NCI-H146 treated with DMSO at 0.1 percent for 48 hours (cell line): ENCODE results near the gene GLP2R.
"Not testable (repeated sequence)": the region's sequence is repeated elsewhere in the genome, so short reads cannot be mapped to it uniquely, and the experiment has no call there.

Experiments
- DNase-seq: peaks from one replicate; lab custom pipeline; 2025; ENCODE audit not compliant: unreplicated experiment; lab: John Stamatoyannopoulos, UW

The GLP2R gene

GRCh38 chr17:9825641-9826150 lies at the start of gene GLP2R:
GLP2R (plus strand) TSS chr17:9825924; CDS start chr17:9826064, 140 bp downstream.
- no peak for DNase-seq

- no peak for DNase-seq
These were observed 48.8 kb upstream of the GLP2R start for GRCh38 chr17:9776911-9777310.

DNA sequence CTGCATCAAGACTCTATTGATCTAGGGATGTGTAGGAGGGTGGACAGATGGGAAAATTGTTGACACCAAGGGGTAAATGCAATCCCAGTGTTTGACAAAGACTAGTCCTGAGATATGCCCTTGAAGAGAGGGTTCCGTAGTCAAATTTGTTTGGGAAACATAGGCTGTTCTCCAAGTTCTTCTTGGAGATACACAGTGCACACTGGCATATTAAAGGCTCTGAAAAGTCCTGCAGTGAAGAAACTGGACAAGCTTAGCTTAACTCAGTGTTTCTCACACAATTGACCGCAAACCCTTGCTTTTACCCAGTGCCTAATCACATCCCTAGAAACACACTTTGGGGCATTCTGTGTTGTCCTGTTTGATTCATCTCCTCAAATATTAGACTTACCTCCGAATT lies 45.2 kb upstream of the GLP2R start:
- DNase-seq: no peak

DNA sequence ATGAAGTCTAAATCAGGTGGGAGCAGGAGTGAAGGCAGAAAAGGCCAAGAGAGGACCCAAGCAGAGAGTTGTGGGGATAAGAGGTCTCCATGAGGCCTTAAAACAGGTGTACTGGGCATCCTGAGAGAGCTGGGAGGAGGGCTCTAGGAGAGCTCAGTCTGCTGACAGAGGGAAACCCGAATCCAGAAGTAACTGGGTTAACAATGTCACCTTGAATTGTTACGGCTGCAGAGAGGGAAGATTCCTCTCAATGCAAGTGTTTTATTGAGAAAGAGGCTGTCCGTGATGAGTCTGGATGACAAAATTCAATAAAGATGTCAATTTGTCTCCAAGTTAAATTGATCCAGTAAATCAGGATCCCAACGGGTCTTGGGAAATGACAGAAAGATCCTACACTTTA lies 42.7 kb upstream of the GLP2R start:
- no peak for DNase-seq

DNA sequence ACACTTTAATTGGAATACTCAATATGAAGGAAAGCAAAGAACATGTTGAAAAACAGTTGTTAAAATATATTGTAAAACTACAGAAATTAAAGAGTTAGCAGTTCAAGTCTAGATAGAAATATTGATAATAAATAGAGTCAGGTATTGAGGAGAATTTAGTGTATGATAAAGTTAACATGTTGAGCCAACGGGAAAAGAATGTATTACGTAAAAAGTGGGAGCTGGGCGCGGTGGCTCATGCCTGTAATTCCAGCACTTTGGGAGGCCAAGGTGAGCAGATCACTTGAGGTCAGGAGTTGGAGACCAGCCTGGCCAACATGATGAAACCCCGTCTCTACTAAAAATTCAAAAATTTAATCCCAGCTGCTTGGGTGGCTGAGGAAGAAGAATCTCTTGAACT lies 42.3 kb upstream of the GLP2R start:
- not testable (repeated sequence) for DNase-seq

DNA sequence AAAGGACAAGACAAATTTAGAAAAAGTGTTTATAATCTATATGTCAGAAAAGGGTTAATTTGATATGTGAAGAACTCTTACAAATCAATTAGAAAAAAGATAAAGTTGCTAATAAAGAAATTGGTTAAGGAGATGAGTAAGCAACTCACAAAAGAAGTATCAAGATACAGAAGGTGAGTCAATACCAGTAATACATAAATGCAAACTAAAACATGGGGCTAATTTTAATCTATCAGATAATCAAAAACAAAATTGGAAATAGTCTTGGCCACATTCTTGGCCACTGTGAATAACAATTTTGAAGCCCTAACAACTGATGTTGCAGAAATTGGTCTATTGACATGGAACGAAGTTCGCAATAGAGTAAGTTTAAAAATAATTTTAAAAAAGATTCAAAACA lies 41.2 kb upstream of the GLP2R start:
- DNase-seq: no peak

DNA sequence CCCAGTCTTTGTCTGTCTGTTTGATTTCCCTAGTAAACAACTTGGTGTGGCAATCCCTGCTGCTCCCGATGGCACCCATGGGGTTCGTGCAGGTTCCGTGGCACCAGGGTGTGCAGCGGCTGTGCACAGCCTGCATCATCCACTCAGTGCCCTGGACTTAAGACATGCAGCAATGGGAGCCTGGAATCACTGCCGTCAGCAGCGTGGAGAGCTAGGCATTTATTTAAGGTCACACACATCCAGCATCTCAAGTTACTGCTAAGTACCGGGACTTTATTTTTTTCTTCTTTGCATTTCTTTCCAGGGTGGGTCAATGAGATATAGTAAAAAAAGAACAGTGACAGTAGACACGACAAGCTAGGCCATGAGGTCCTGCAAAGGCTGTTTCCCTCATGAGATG lies 37.1 kb upstream of the GLP2R start:
- DNase-seq: no peak

DNA sequence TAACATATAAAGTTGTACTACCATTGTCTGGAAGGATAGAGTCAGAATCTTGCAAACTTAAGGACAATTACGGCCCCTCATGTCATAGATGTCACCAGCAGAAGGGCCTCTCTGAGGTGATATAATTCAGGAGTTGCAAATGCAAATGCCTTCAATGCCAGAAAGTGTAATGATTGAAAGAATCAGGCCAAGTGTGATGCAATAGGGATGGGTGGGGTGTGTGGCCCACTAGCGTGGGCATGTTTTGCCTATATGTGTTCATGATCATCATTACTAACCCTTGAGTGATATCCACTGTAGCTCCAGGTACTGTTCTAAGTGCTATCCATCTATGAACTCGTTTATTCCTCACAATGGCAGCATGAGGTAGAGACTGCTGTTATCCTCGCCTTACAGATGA lies 35.4 kb upstream of the GLP2R start:
- no peak for DNase-seq

- no peak for DNase-seq
These were observed 34.5 kb upstream of the GLP2R start, which contains the start of gene DHRS7C for GRCh38 chr17:9790889-9791876. DHRS7C (minus strand) TSS chr17:9791592; CDS start chr17:9791284, 308 bp downstream.

- no peak for DNase-seq
These were observed 33.4 kb upstream of the GLP2R start for GRCh38 chr17:9792181-9792840.

- DNase-seq: no peak
These were observed 27.7 kb upstream of the GLP2R start for GRCh38 chr17:9798008-9798407.

- no peak for DNase-seq
These were observed 27.0 kb upstream of the GLP2R start for GRCh38 chr17:9798724-9799123.

DNA sequence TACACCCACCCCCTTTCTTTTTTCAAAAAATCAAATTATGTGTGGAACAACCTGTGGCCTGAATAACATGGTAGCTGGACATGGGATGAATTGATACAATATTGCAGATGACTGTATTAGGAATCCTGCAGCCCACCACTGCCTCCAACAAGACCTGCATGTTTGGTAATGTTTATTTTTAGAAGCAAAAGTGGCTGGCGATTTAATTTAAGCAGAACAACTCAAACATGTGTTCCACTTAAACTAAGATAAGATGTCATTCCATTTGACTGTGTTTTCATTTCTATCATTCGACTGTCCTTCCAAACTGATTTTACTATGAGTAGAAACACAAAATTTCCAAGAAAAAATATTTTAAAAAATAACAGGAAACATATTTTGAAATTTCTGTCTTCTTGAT lies 24.2 kb upstream of the GLP2R start:
- no peak for DNase-seq

DNA sequence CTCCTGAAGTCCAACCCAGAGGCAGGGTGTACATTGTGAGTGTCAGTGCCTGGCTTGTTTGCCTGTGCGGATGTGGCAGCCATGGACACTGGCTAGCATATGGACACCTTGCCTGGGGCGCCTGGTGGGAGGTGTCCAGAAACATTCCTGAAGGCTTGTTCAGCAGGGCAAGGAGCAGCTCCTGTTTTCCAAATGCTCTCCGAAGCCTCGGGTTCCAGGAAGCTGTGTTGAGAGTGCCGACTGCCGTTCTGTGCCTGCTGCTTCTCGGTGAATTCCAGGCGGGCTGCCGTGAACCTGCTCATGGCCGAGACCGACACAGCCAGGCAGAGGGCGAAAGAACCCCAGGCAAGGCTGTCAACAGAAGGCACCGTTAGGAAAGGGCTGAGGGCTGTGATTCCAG lies 23.4 kb upstream of the GLP2R start:
- no peak for DNase-seq

GRCh38 chr17:9802697-9803096 lies 23.0 kb upstream of the GLP2R start:
- no peak for DNase-seq

GRCh38 chr17:9805769-9806168 lies 20.0 kb upstream of the GLP2R start:
- DNase-seq: no peak

DNA sequence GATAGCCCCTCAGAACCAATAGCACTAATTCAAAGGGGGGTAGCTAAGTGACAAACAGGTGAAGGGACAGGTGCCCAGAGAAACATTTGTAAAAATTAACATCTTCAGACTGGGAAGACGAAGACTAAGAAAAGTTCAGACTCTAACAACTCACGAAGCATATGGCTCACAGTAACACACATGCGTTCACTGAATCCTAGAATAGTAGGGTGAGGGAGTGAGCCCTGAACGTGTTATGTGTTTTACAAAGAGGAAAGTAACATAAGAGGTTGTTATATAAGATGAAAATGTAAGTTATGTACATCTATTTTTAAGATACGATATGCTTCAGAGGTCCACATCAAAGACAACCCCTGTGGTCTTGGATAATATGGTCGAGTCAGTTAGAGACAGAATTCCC lies 19.0 kb upstream of the GLP2R start:
- DNase-seq: no peak

DNA sequence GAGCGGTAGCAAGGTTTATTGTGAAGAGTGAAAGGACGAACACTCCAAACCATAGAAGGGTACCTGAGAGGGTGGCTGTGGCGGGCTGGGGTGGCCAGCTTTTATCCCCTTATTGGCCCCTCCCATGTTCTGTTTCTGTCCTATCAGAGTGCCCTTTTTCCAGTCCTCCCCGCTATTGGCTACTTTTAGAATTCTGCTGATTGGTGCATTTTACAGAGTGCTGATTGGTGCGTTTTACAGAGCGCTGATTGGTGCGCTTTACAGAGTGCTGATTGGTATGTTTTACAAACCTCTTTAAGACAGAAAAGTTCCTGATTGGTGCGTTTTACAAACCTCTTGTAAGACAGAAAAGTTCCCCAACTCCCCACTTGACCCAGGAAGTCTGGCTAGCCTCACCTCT lies 16.3 kb upstream of the GLP2R start:
- DNase-seq: no peak

DNA sequence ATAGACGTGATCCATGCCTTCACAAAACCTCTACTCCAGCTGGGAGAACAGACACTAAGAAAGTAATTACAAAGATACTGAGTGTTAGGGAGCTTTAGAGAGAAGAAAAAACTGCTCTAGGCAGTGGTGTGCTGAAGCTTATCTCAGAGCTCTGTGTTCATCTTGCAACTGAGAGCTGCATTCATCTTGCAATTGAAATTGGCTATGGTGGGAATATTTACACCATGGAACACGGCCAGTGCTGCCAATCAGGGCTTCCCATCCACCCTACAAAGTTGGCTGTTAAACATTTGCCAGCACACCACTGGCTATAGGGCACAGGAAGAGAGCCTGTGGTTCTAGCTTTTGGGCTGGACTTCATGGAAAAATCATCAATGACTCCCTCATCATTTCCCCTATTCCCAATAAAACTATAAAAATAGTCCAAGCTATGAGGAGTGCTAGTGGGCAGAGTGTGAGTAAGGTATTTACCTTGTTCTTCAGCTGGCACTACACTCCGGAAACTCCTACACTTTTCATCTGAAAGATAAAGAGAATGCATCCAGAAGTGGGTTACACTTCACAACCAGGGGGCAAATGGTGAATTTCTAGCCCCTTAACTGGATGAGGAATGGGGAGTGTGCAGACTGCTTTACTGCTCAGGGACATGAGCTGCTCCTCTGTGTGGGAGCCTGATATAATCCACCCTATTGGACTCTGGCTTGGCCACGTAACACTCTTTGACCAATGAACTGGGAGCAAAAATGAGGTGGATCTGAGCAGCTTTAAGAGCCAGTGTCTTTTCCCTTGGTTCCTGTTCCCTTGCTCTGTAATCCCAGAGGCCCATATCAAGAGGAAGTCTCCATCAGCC lies 15.4 kb upstream of the GLP2R start:
- no peak for DNase-seq

GRCh38 chr17:9811086-9811485 lies 14.6 kb upstream of the GLP2R start:
- no peak for DNase-seq

DNA sequence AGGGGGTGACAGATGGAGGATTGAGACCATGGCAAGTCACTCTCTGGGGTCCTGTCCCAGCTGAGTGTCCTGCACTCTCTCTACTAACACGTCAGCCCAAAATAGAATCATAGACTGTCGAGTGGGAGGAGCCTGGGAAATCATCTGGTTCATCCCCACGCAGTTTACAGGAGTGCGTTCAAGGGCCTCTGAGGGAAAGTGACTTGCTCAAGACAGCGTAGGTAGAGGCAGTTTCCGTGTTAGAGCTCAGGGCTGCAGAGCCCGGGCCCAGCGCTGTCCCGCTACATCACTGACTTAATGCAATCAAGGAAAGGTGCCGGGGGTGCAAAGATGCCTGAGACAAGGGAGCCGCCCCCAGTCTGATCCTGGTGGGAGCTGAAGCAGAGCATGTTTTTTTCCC lies 14.2 kb upstream of the GLP2R start:
- DNase-seq: no peak
